Right cardiac atrium (tissue), 5 donors: Measurements from ENCODE around the gene RIOK2. TPM values are rescaled to one million over a fixed set of nuclear protein-coding genes. Genes with fewer than 3 reads are reported as not detected.
"Not testable (repeated sequence)": the region's sequence is repeated elsewhere in the genome, so short reads cannot be mapped to it uniquely, and the experiment has no call there.

ENCODE experiments used
- ATAC-seq, 2 donors: fragments of 200-7000 bp; cut with Tn5 transposase; one replicate each; pipeline versions ENCODE4 v1.8.0 to v1.9.1; 2020; ENCODE audit warnings: moderate library complexity in 2 of 2, mild to moderate bottlenecking in 1 of 2
- DNase-seq, 3 donors: peaks; one replicate each; pipeline ENCODE4 v3.0.0-alpha.2; 2020
- H3K27ac ChIP-seq: one replicate; pipeline ENCODE4 v1.5.1; 2013; ENCODE audit warnings: mild to moderate bottlenecking, low read length, control low read depth, moderate library complexity
- H3K27me3 ChIP-seq: one replicate; pipeline ENCODE4 v1.6.1; 2013; ENCODE audit not compliant: control insufficient read depth, insufficient read depth
- H3K4me1 ChIP-seq: one replicate; pipeline ENCODE4 v1.6.1; 2013; ENCODE audit warnings: low read length; ENCODE audit not compliant: control insufficient read depth, insufficient read depth
- H3K4me3 ChIP-seq: one replicate; pipeline ENCODE4 v1.5.1; 2013; ENCODE audit warnings: low read length, control low read depth
- H3K9me3 ChIP-seq: one replicate; pipeline ENCODE4 v1.6.1; 2013; ENCODE audit warnings: low read length; ENCODE audit not compliant: control insufficient read depth
- WGBS: extraction: QIAGEN DNeasy Blood & Tissue Kit; methylation state at CpG from one replicate; pipeline ENCODE4 v1.1.7; 2013; 5-methylcytosine and 5-hydroxymethylcytosine counted together
- intact Hi-C, 4 donors: fragments of 100-400 bp; cut with DNase I; formaldehyde crosslinking; loops; one replicate each; pipeline versions ENCODE4 v1.11.0 to v1.14.0; 2022 to 2023
- polyA plus RNA-seq: library from polyadenylated mRNA; stranded (reverse); fragments of 200-250 nt; gene quantifications from one replicate; pipeline ENCODE4 v1.2.3, GENCODE V29; 2013
- total RNA-seq, 4 donors: library from RNA; stranded (reverse); fragmentation: NEBNext Ultra II Directional; extraction: Animal tissue kit (Norgen Biotek cat#: 25700); gene quantifications; one replicate each; pipeline ENCODE4 v1.2.1, GENCODE V29; 2021
- donor health status: healthy with polysubstance abuse.
- donor health status: DM: no; HTN: yes; CAD: no.
- donor health status: DM: no; HTN: no; CAD: no.
- donor health status: DM: no; HTN: yes; CAD: no; lungs with severe emphysema.
- donor health status: DM: yes; HTN: yes; CAD: no.

The RIOK2 gene
- total and polyA plus RNA-seq, 5 donors = 12.9 to 24.4 (median 22.3) TPM

- ATAC-seq = no peak
- no peak for DNase-seq
- 94% methylated on average over 2 of the region's 2 CpGs for WGBS
- Histone ChIP-seq H3K9me3 (no peaks in the 10 kb centered on the region), H3K27me3 (no peaks in the 10 kb centered on the region), H3K27ac (no peak overlapping the region), H3K4me3 (no peak overlapping the region), H3K4me1 (no peaks in the 10 kb centered on the region)
- intact Hi-C loops = loop anchor here in 2 of 4 donors (10.0 kb wide), 2 partner anchors 99 to 139 kb away; no protein-coding TSS in a partner anchor
Measured at GRCh38 chr5:97143704-97144103, 39.3 kb downstream of the RIOK2 start.

- no peak within 1 kb of the TSS for H3K4me3 ChIP-seq
- intact Hi-C loops = loop anchor here in 2 of 4 donors (10.0 kb wide), 2 partner anchors 98 to 138 kb away; no protein-coding TSS in a partner anchor
- peak in 1 of 3 donors; percentile 61 for DNase-seq
- peak; percentile 63 to 72 for ATAC-seq
- no peaks in the 10 kb centered on the region for H3K9me3 ChIP-seq
- H3K27ac ChIP-seq = no peak within 1 kb of the TSS
- WGBS = 47% methylated on average over 6 of the region's 6 CpGs
- H3K4me1 ChIP-seq = no peaks in the 10 kb centered on the region
- no peaks in the 10 kb centered on the region for H3K27me3 ChIP-seq
Measured at GRCh38 chr5:97142521-97143254, 40.4 kb downstream of the RIOK2 start, which contains the start of gene LIX1. Gene LIX1 (minus strand): TSS chr5:97142611. CDS start chr5:97142576, 35 bp downstream.

GRCh38 chr5:97141539-97141938, 41.5 kb downstream of the RIOK2 start:
- DNase-seq (no peak), ATAC-seq (no peak)
- 61% methylated on average over 2 of the region's 2 CpGs for WGBS
- Histone ChIP-seq H3K27ac (no peak overlapping the region), H3K4me3 (no peak overlapping the region), H3K4me1 (no peaks in the 10 kb centered on the region), H3K9me3 (no peaks in the 10 kb centered on the region), H3K27me3 (no peaks in the 10 kb centered on the region)
- intact Hi-C loops = loop anchor here in 2 of 4 donors (10.0 kb wide), 2 partner anchors 97 to 137 kb away; no protein-coding TSS in a partner anchor

- H3K27ac ChIP-seq = no peak overlapping the region
- no peaks in the 10 kb centered on the region for H3K4me1 ChIP-seq
- no peak overlapping the region for H3K4me3 ChIP-seq
- intact Hi-C loops = loop anchor here in 2 of 4 donors (10.0 kb wide), 2 partner anchors 96 to 136 kb away; no protein-coding TSS in a partner anchor
- H3K9me3 ChIP-seq = no peaks in the 10 kb centered on the region
- DNase-seq (no peak), ATAC-seq (no peak)
- H3K27me3 ChIP-seq = no peaks in the 10 kb centered on the region
- 65% methylated on average over 4 of the region's 4 CpGs for WGBS
Measured at GRCh38 chr5:97141031-97141430, 42.0 kb downstream of the RIOK2 start.

GRCh38 chr5:97140250-97140649, 42.8 kb downstream of the RIOK2 start:
- H3K9me3 ChIP-seq, DNase-seq, H3K27ac ChIP-seq, H3K27me3 ChIP-seq, H3K4me3 ChIP-seq, H3K4me1 ChIP-seq: not testable (repeated sequence)
- WGBS = 33% methylated on average over 1 of the region's 1 CpG
- intact Hi-C loops = loop anchor here in 2 of 4 donors (10.0 kb wide), 2 partner anchors 95 to 135 kb away; no protein-coding TSS in a partner anchor
- ATAC-seq = peak; percentile 61 to 66

- Histone ChIP-seq H3K27me3 (no peaks in the 10 kb centered on the region), H3K27ac (no peak overlapping the region), H3K9me3 (no peaks in the 10 kb centered on the region), H3K4me1 (no peaks in the 10 kb centered on the region), H3K4me3 (no peak overlapping the region)
- intact Hi-C loops = no loop called here
- no peak for DNase-seq
- no peak for ATAC-seq
- 82% methylated on average over 4 of the region's 4 CpGs for WGBS
Measured at GRCh38 chr5:97136475-97136874, 46.6 kb downstream of the RIOK2 start.

GRCh38 chr5:97135868-97136267, 47.2 kb downstream of the RIOK2 start:
- Histone ChIP-seq H3K27ac (no peak overlapping the region), H3K9me3 (no peaks in the 10 kb centered on the region), H3K4me3 (no peak overlapping the region), H3K4me1 (no peaks in the 10 kb centered on the region), H3K27me3 (no peaks in the 10 kb centered on the region)
- intact Hi-C loops = no loop called here
- 90% methylated on average over 4 of the region's 4 CpGs for WGBS
- DNase-seq (no peak), ATAC-seq (no peak)

- no peak for ATAC-seq
- intact Hi-C loops = no loop called here
- no peaks in the 10 kb centered on the region for H3K27me3 ChIP-seq
- no peak overlapping the region for H3K27ac ChIP-seq
- H3K4me3 ChIP-seq = no peak overlapping the region
- DNase-seq = no peak
- H3K4me1 ChIP-seq = no peaks in the 10 kb centered on the region
- 82% methylated on average over 3 of the region's 3 CpGs for WGBS
- H3K9me3 ChIP-seq = no peaks in the 10 kb centered on the region
Measured at GRCh38 chr5:97134634-97135033, 48.4 kb downstream of the RIOK2 start.

GRCh38 chr5:97133101-97133500, 49.9 kb downstream of the RIOK2 start:
- Histone ChIP-seq H3K27me3 (no peaks in the 10 kb centered on the region), H3K4me1 (no peaks in the 10 kb centered on the region), H3K4me3 (no peak overlapping the region), H3K27ac (no peak overlapping the region), H3K9me3 (no peaks in the 10 kb centered on the region)
- DNase-seq = no peak
- ATAC-seq = no peak
- intact Hi-C loops = no loop called here

- ATAC-seq (no peak), DNase-seq (no peak)
- Histone ChIP-seq H3K4me1 (no peaks in the 10 kb centered on the region), H3K9me3 (no peaks in the 10 kb centered on the region), H3K4me3 (no peak overlapping the region), H3K27me3 (no peaks in the 10 kb centered on the region), H3K27ac (no peak overlapping the region)
- intact Hi-C loops = no loop called here
- 79% methylated on average over 5 of the region's 5 CpGs for WGBS
Measured at GRCh38 chr5:97131921-97132320, 51.1 kb downstream of the RIOK2 start.

- Histone ChIP-seq H3K4me1 (no peaks in the 10 kb centered on the region), H3K27me3 (no peaks in the 10 kb centered on the region), H3K4me3 (no peak overlapping the region), H3K27ac (no peak overlapping the region), H3K9me3 (no peaks in the 10 kb centered on the region)
- intact Hi-C loops = no loop called here
- ATAC-seq (peak in 1 of 2 donors; percentile 19), DNase-seq (no peak)
Measured at GRCh38 chr5:97131139-97131710, 51.8 kb downstream of the RIOK2 start.
